GM18951 (cell line): ENCODE data around the gene TADA2B.
"Not testable (repeated sequence)": the region's sequence is repeated elsewhere in the genome, so short reads cannot be mapped to it uniquely, and the experiment has no call there.

Source experiments
- POLR2A ChIP-seq: IDR thresholded peaks from 4 replicates; pipeline ENCODE4 v1.6.1; 2011; ENCODE audit warnings: mild to moderate bottlenecking; ENCODE audit not compliant: insufficient read length, insufficient read depth; ENCODE audit errors: extremely low read depth
- in situ Hi-C: fragments of 300-500 bp; cut with MboI; formaldehyde crosslinking; loops from one replicate; pipeline ENCODE4 v1.12.0; 2022; ENCODE audit warnings: low sequenced_read_pairs, mixed read lengths, inconsistent platforms; ENCODE audit not compliant: unreplicated experiment

Gene TADA2B

GRCh38 chr4:7073526-7074390 lies 30.6 kb downstream of the TADA2B start:
- in situ Hi-C loops, result no loop called here
- TF ChIP-seq POLR2A, result no peak

DNA sequence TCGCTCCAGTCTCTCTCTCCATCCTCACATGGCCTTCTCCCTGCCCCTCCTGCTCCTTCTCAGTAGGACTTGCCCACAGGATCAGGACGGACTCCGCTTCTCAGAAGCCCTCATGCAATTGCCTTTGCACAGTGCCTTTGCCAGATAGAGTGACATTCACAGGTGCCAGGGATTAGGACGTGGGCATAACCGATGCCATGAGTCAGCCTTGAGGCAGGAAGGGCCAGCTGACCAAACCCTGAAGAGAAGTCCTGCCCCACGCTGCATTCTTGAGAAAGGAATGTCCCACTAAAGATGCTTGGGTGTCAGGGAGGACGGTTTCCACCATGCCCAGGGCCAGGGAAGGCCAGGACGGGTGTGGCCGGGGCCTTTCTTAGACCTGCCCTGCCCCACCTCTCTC lies 31.3 kb downstream of the TADA2B start:
- no peak for TF ChIP-seq POLR2A
- in situ Hi-C loops, result no loop called here

- in situ Hi-C loops, result no loop called here
- no peak for TF ChIP-seq POLR2A
These were observed 33.0 kb downstream of the TADA2B start for GRCh38 chr4:7075962-7076695.

DNA sequence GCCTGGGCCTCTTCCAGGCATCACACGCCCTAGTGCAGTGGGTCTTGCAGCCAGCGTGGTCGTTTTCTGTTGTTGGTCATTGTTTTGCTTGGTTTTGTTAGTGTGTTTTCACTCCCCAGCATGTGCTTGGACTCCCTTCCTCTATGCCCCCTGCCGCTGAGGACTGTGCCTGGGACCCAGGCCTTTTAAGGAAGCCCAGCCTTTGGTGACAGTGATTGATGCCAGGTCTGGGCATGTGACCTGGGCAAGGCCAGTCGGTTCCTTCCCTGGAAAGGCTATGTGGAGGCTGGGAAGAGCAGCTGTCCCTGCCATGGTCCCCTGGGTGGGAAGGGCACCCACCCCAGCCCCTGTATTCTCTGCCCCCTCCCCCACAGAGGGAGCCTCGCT lies 33.5 kb downstream of the TADA2B start:
- in situ Hi-C loops, result no loop called here
- TF ChIP-seq POLR2A, result no peak

GRCh38 chr4:7077371-7077770 lies 34.2 kb downstream of the TADA2B start:
- TF ChIP-seq POLR2A, result no peak
- in situ Hi-C loops, result no loop called here

- no peak for TF ChIP-seq POLR2A
- in situ Hi-C loops, result no loop called here
These were observed 34.9 kb downstream of the TADA2B start for GRCh38 chr4:7078025-7078424.

DNA sequence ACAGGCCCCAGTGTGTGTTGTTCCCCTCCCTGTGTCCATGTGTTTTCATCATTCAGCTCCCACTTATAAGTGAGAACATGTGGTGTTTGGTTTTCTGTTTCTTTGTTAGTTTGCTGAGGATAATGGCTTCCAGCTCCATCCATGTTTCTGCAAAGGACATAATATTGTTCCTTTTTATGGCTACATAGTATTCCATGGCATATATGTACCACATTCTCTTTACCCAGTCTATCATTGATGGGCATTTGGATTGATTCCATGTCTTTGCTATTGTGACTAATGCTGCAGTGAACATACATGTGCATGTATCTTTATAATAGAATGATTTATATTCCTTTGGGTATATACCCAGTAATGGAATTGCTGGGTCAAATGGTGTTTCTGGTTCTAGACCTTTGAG lies 36.3 kb downstream of the TADA2B start:
- in situ Hi-C loops, result not testable (repeated sequence)

DNA sequence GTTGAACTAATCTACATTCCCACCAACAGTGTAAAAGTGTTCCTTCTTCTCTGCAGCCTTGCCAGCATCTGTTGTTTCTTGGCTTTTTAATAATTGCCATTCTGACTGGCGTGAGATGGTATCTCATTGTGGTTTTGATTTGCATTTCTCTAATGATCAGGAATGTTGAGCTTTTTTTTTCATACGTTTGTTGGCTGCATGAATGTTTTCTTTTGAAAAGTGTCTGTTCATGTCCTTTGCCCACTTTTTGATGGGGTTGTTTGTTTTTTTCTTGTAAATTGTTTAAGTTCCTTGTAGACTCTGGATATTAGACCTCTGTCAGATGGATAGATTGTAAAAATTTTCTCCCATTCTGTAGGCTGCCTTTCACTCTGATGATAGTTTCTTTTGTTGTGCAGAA lies 36.7 kb downstream of the TADA2B start:
- in situ Hi-C loops, result not testable (repeated sequence)

GRCh38 chr4:7083597-7084563 lies 40.7 kb downstream of the TADA2B start:
- TF ChIP-seq POLR2A, result no peak
- in situ Hi-C loops, result no loop called here

DNA sequence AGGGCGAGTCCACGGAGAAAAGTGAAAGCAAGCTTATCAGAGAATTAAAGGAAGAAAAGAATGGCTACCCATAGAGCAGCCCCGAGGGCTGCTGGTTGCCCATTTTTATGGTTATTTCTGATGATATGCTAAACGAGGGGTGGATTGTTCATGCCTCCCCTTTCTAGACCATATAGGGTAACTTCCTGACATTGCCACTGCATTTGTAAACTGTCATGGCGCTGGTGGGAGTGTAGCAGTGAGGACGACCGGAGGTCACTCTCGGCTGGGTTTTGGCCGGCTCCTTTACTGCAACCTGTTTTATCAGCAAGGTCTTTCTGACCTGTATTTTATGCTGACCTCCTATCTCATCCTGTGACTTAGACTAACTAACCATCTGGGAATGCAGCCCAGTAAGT lies 41.4 kb downstream of the TADA2B start:
- in situ Hi-C loops, result not testable (repeated sequence)

- in situ Hi-C loops, result no loop called here
- no peak for TF ChIP-seq POLR2A
These were observed 43.2 kb downstream of the TADA2B start for GRCh38 chr4:7086384-7086783.

DNA sequence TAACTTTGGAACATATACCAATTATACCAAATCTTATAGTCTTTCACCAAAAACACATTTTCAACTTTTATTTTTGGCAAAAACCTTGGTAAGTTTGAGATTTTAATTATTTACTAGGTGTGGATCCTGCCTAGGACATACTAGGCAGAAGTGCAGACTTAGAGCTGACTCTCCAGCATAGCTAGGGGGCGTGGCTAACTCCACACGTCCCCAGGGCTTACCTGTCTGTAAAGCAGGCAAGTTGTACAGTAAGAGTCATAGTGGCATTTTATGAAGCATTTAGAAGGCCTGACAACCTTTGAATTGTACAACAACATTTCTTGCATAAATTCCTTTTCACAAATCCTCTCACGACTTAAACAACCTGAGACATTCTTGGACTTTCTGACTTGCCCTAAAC lies 43.9 kb downstream of the TADA2B start:
- TF ChIP-seq POLR2A, result no peak
- in situ Hi-C loops, result no loop called here

DNA sequence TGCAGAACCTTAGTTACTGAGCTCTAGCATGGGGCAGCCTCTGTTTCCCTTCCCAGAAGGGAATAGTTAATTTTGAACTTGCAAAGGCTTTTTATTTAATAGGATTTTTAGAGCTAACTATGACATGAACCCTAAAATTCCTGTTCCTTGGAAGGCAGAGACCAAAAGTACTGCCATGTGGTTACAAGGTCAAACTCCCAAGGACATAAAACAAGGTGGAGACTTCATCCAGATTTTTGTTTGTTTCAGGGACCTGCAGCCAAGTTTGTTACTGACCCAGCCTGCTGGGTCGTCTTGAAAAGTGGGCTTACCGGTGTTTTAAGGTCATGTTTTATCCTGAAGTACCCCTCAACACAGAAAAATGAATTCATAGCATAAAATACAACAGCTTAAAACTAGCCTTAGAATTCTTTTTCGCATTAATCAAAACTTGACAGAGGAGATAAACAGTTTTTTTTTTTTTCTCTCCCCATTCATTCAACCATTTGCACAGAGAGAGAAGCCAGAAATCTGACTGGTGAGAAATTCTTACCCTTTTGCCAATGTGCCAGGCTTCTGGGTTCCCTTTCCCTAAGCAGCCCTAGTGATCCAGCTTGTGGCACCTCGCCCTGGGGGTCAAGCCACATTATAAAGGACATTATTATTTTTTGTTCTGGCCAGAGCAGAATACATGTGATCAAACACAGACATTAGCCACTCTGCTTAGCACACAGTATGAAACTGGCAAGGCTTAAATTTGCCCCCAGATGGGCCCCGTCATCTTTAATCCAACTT lies 46.2 kb downstream of the TADA2B start:
- in situ Hi-C loops, result no loop called here

More for the DNA sequence above, 46.2 kb downstream of the TADA2B start:
- TF ChIP-seq POLR2A, result no peak
